Measurements from ENCODE around the gene CWC15.

CWC15 gene

DNA sequence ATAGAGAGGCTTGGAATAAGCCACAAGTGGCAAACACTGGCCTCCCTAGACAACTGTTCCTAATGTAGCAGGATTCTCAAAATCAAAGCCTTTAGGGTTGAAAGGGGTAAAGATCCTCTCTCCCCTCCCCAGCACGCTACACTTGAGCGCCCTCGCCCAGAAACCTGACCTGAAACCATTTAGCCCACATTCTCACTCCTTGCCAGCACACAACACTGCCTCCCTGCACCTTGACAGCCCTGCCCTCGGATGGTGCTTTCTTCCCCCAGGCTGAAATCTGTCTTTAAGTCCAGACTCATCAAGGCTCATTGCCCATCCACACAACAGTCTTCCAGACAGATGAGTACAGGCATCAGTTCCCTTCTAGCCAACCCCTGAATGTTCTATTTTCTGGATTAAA lies 26.5 kb downstream of the CWC15 start:
- TF ChIP-seq, protein P1, sequence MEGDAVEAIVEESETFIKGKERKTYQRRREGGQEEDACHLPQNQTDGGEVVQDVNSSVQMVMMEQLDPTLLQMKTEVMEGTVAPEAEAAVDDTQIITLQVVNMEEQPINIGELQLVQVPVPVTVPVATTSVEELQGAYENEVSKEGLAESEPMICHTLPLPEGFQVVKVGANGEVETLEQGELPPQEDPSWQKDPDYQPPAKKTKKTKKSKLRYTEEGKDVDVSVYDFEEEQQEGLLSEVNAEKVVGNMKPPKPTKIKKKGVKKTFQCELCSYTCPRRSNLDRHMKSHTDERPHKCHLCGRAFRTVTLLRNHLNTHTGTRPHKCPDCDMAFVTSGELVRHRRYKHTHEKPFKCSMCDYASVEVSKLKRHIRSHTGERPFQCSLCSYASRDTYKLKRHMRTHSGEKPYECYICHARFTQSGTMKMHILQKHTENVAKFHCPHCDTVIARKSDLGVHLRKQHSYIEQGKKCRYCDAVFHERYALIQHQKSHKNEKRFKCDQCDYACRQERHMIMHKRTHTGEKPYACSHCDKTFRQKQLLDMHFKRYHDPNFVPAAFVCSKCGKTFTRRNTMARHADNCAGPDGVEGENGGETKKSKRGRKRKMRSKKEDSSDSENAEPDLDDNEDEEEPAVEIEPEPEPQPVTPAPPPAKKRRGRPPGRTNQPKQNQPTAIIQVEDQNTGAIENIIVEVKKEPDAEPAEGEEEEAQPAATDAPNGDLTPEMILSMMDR (IDR thresholded peaks at IDR 0.05; ENCODE audit: control extremely low read depth, extremely low read depth, low read depth, missing control alignments): no peak
- POLR2A ChIA-PET: no interaction called here
- CTCF ChIA-PET: no interaction called here
- no peak for DNase-seq (ENCODE audit: extremely low spot score)

DNA sequence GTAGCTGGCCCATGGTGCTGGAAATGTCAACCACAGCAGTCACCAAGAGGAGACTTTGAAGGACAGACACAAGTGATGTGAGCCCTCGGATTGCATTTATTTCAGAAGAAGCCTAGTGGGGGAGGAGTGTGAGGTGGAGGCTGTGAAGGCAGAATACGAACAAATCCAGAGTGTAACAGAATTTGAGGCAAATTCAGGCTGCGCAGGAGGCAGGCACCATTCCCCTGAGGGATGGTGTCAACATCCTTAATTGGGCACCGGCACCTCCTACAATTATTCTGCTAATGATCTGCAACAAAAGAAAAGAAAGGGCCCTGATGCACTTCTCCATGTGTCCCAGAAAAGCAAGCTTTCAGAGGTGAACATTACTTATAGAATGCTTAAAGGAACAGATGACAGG lies 32.2 kb downstream of the CWC15 start:
- ChIA-PET CTCF (interaction anchor here (1.5 kb wide), 1 partner anchor 15 kb away, joined by 4 read pairs; no protein-coding TSS in a partner anchor), POLR2A (no interaction called here)
- no peak for DNase-seq (ENCODE audit: extremely low spot score)
- TF ChIP-seq, protein P1 (IDR thresholded peaks at IDR 0.05; ENCODE audit: control extremely low read depth, extremely low read depth, low read depth, missing control alignments): no peak

DNA sequence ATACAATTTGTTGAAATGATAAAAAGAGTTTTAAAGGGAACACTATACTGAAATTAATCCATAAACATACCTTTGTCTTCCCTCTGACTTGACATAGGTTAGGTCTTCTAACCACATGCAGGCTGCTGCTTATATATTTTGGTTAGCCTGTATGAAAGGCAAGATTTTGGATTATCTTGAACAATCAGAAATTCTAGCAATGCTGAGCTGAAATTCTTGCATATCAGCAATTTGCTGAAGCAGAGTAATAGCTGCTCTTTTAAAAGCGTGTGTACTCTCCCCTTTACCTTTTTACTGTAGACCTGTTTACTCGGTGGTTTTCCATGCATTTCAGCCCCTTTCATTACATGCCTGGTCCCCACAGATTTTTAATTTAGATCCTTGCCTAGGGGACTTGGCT lies 34.0 kb downstream of the CWC15 start:
- ChIA-PET POLR2A (no interaction called here), CTCF (interaction anchor here (0.7 to 1.5 kb wide), 2 partner anchors 8 to 14 kb away, joined by 3 to 4 read pairs; no protein-coding TSS in a partner anchor)
- DNase-seq (ENCODE audit: extremely low spot score): no peak
- TF ChIP-seq, protein P1 (IDR thresholded peaks at IDR 0.05; ENCODE audit: control extremely low read depth, extremely low read depth, low read depth, missing control alignments): no peak

DNA sequence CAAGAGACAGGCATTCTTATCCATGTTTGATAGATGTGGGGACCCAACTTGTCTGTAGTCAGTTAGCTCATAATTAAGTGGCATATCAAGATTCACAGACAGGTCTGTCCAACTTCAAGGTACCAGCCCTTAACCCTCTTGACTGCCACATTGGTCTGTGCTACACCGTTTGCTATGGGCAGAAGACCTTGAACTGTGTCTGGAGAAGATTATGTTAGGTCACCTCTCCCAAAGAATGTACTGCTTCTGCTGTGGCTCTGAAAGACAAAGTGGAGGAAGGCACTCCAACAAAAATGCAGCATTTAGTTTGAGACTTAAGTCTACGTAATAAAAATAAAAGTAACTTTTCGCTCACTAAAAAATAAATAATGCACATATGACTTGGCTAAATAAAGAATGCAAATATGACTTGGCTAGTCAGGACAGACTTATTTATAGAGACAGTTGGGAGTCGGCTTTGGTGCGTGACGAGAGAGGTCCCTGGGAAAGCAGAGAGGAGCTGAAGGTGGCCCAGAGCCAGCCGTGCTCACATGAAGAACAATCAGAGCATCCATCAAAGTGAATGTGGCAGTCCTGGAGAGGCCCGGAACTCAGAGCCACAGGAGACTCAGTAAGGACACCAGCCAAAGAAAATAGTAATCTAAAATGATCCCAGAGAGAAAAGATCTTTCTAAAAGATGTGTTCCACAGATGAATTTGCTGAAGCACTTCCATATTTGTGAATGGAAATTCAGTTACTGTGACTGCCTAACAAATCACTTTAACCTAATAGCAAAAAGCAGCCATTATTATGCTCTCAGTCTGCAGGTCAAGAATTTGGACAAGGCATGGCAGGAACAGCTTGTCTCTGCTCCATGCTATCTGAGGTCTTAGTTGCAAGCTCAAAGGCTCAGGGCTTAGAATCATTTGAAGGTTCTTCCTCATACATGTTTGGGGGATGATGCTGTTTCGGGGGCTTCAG lies 35.0 kb downstream of the CWC15 start:
- CTCF ChIA-PET: interaction anchor here (0.8 kb wide), 1 partner anchor 15 kb away, joined by 3 read pairs; no protein-coding TSS in a partner anchor
- TF ChIP-seq, protein P1 (IDR thresholded peaks at IDR 0.05; ENCODE audit: control extremely low read depth, extremely low read depth, low read depth, missing control alignments): no peak
- no peak for DNase-seq (ENCODE audit: extremely low spot score)
- POLR2A ChIA-PET: no interaction called here

DNA sequence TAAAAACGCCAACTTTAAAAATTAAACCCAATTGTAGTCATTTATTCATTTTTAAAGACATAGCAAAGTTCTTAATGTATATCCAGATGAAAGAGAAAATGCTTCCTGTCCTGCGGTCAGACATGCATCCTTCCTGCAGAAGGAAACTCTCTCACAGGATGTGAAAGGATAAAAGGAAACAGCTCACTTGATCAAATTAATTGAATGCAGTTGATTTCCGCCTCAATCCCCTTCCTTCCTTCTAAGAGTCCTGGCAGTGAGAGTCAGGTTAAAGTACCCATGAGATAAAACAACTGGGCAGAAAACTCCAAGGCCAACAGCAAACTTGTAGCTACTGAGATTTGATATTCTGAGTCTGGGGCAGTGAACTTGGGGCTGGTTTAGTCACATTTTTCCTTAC lies 38.5 kb downstream of the CWC15 start:
- TF ChIP-seq, protein P1 (IDR thresholded peaks at IDR 0.05; ENCODE audit: control extremely low read depth, extremely low read depth, low read depth, missing control alignments): no peak
- POLR2A ChIA-PET: no interaction called here
- no peak for DNase-seq (ENCODE audit: extremely low spot score)
- CTCF ChIA-PET: no interaction called here

DNA sequence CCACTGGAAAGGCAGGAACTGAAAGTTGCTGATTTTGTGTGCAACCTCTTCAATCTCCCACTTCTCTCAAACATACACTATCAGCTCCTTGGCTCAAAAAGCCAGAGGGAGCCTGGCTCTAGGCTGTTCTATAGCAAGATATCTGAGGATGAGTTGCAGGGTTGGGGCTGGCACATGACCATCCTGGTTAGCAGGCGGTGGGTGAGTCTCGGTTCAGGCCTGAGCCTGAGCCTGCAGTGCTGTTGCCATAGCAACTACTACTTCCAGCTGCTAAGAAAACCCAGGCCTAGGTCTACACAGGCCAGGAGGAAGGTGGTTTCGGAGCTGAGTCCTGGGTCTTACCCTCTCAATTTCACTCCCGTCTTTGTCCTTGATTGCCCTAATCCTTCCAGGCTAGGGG lies 39.0 kb downstream of the CWC15 start:
- ChIA-PET CTCF (interaction anchor here (1.3 to 1.4 kb wide), 2 partner anchors 10 to 15 kb away, joined by 3 to 5 read pairs; no protein-coding TSS in a partner anchor), POLR2A (no interaction called here)
- TF ChIP-seq, protein P1 (IDR thresholded peaks at IDR 0.05; ENCODE audit: control extremely low read depth, extremely low read depth, low read depth, missing control alignments): no peak
- DNase-seq (ENCODE audit: extremely low spot score): no peak
